HG03103 (cell line): Measurements from ENCODE around the gene EDC3.
A peak's percentile ranks its signal among the peaks of the same experiment; 100 is the strongest.
"Not testable (repeated sequence)": the region's sequence is repeated elsewhere in the genome, so short reads cannot be mapped to it uniquely, and the experiment has no call there.

Experiments used
- ATAC-seq: cut with Tn5 transposase; IDR thresholded peaks from one replicate; pipeline ENCODE4 v1.9.1; 2021; ENCODE audit warnings: low read depth; ENCODE audit not compliant: unreplicated experiment

The EDC3 gene

DNA sequence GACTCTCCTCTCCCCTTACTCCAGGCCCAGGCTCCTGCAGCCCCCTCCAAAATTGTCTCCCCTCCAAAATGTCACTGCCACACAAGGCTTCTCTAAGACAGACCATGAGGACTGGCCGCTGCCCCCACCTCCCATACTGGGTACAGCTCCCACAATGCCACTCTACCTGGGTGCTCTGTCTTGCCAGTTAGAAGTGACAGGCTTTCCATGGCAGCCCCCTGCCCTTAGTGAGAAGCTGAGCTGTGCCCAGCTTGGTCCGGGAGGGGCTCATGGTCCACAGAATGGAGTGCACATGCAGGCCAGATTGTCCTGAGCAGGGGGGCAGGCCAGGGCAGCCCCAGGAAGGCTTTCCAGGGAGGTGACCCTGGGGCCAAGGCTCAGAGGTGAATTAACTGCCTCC lies 83.1 kb downstream of the EDC3 start:
- no peak for ATAC-seq

DNA sequence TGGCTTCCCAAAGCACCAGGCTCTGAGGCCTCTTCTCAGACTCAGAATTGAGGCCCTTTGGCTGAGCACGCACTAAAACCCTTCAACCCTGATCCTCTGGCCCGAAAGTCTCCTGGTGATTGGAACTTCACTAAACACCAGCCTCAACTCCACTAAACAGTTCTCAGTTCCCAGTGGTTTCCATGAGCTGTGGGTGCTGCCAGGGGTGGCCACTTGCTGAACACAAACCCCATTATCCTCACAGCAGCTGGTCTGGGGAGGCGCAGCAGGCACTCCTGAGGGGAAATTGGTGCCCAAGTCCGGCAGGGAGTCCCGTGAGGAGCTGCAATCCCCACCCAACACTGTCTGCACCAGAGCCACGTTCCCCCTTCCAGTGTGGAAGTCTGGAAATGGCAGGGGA lies 84.0 kb downstream of the EDC3 start:
- no peak for ATAC-seq

DNA sequence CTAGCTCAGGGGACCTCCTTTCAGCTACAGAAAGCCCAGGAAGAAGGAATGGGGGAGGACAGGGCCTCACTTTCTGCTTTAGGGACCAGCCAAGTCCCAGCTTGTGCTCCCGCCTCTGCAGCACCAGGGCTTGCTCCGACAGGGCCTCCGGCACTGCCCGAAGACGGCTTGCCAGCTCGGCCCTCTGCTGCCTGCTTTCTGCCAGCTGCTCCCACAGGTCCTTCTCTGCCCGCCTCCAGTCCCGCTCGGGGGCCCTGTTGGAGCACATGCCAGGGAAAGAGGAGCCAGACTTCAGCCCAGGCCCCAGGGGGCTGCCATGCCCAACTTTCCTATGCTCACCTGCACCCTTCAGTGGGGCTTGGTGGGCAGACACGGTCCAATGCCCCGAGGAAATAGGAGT lies 84.5 kb downstream of the EDC3 start:
- ATAC-seq: no peak

DNA sequence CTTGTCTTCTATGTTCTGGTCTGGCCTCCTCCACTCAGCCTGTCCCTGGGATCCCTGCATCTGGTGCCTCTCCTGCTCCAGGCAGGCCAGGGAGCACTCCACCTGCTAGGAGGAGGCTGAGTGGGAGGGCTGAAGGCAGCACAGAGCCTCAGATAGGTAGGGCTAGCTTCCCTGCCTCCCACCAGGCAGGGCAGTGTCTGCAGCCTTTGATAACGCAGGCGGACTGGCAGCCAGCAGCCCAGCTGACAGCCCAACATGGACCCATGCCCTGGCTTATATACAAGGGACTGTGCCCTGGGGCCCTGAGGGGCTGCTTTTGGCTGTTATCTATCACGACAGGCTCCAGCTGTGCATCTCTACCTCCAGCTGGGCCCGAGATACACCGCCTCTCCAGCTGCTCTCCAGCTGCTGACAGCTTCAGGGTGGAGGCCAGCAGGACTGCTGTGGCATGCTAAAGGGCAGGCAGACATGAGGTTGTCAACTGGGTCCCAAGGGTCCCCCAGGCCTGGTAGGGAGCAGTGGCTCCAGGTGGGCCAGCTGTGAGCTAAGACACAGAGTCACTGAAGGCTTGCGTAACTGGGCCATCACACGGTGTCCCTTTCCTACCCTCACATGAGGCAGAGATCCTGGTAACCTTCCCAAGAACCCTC lies 85.4 kb downstream of the EDC3 start:
- no peak for ATAC-seq

DNA sequence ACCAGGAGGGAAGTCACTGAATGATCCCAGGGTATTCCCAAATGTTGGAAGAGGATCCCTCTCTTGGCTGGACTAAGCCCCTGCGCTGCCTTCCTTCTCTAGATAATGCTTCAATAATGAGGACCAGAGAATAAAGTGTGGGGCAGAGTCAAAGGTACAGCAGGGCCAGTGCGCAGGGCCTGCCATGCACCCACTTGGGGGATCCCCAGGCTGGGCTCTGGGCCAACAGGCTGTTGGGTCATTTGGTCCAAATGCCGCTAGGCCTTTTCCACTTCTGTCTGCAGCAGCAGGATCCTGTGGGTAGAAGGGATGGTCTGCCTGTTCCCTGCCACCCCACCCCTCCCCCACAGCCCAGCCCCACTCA lies 85.9 kb downstream of the EDC3 start:
- no peak for ATAC-seq

DNA sequence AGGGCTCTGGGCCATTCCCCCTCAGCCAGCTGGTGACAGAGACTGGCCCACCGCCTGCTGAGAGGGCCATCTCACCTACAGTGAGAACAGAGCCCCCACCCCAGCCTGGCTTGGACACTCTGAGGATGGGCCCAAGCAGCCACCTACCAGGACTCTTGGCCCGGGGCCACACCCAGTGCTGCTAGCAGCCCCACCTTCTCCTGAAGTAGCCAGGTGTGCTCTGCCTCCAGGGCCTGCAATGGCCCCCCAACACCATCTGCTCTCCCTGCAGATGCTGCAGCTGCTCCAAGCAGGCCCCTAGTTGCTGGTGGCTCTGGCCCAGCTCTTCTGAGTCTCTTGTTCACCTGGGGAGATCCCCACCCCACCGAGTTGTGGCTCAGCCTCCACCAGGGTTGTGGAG lies 87.0 kb downstream of the EDC3 start:
- no peak for ATAC-seq

DNA sequence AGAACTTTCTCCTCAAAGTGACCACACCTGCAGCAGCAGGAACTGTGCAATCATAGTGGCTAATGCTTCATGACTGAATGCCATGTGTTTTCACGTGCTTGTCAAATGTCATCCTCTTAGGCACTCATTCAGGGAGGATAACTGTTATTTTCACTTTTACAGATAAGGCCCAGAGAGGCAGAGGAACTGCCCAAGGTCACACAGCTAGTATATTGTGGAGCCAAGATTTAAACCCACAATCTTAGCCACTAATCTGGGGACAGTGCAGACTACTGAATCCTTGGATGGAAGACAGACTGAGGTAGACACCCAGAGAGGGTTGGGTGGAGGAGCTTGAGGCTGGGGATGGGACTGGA lies 90.1 kb downstream of the EDC3 start:
- ATAC-seq: no peak

DNA sequence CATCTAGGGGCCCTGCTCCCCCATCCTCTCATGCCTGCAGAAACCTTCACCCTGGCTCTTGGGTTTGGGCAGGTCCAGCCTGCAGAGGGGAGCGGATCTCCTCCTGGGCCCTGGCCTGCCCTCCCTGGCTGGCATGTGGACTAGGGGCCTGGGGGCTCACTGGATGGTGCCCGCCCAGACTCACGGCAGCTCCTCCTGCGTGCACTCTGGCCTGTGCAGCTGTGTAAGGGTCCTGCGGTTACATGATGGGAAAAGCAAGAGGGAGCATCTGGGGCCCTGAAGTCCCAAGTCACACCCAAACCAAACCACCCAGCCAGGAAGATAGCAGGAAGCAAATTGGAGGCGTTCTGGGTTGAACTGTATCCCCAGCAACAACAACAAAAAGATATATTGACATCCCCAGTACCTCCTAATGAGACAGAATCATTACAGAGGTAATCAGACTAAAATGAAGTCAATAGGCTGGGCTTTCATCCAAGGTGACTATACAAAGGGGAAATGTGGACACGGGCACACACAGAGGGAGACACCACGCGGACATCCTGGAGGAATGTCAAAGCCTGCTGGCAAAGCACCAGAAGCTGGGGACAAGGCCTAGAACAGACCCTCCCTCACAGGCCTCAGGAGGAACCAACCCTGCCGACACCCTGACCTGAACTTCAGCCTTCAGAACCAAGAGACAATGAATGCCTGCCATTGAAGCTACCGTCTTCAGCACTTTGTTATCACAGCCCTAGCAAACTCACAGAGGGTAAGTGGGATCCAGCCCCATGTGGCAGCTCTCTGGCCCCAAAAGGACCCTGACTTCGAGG lies 90.6 kb downstream of the EDC3 start:
- ATAC-seq: no peak

DNA sequence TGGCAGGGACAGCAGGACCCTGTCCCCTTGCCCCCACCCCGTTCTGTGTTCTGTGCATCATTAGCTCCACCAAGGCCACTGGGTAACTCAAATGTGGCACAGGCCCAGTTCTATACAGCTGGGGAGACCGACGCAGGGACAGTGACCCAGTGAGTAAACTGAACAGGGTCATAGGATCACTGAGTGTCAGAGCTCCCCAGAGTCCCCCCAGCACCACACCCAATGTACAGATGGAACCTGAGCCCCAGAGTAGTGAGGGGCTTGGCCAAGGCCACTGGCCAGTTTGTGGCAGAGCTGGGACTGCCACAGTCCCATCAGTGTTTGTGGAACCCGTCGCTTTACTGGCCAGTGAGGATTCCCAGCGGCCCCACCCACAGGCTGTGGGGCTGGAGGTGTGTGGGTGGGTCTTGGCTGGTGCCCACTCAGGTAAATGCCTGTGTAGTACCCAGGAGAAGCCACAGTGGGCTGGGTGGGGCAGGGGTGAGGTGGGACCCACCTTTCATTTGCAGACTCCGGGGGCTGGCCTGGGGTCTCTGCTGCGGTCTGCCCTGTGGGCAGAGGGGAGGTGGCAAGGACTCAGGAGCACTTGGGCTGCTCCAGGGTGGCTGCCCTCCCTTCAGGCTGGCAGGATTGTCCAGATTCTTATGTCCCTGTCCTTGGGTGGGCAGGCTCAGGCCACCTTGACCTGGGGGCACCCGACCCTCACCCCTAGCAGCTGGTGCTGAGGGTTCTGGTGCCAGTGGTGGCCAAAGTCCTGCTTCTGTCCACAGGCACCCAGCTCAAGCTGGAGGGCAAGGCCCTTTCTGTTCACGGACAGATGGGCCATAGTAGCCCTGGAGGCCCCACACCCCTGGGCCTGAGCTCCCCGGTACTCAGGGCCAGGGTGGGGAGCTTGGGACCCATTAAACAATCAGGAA lies 91.8 kb downstream of the EDC3 start:
- no peak for ATAC-seq

DNA sequence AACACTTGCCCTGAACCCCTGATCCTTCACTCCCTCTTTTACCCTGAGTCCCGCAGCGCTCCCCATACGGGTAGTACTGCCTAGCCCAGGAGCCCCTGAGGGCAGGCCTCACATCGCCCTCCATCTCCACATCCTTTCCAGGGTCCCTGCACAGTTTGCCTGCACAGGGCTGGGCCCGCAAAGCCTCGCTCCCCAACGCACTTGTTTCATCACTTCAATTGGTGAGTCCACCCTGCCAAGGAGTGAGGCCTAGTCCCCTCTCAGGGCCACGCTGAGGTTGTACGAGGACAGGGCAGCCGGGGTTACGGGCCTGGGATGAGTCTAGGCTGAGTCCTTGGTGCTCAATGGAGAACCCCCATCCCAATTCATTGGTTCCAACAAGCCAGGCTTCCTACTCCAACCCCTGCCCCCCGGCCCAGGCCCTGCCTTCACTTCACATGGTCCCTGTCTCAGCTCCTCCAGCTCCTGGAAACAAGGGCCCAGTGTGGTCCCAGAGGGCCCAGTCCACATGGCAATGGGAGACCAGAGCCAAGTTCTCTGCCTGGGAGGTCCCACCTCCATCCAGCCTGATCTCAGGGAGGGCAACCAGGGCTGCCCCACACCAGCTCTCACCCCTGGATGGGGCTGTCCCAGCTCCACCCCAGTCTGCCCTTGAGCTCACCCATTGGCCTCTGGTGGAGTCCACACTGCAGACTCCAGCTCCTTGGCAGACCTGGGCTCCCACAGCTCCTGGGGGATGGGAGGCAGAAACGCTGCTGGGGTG lies 92.6 kb downstream of the EDC3 start:
- no peak for ATAC-seq

DNA sequence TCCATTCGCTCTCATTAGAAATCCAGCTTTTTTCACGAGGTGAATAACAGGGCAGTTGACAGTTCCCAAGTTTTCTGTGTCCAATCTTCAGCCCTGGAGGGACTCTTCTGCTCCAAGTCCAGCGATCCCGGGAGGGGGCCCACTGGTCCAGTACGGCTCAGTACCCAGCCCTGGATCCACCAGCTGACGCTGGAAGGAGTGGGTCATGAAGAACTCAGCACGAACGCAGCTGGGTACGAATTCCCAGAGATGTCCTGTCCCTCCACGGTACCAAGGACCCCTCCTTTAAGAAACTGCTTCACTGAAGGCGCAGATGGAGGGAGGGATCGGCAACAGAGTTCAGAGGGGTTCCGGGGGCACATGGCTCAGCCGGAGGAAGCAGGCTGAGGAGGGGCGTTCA lies 96.7 kb downstream of the EDC3 start:
- no peak for ATAC-seq

DNA sequence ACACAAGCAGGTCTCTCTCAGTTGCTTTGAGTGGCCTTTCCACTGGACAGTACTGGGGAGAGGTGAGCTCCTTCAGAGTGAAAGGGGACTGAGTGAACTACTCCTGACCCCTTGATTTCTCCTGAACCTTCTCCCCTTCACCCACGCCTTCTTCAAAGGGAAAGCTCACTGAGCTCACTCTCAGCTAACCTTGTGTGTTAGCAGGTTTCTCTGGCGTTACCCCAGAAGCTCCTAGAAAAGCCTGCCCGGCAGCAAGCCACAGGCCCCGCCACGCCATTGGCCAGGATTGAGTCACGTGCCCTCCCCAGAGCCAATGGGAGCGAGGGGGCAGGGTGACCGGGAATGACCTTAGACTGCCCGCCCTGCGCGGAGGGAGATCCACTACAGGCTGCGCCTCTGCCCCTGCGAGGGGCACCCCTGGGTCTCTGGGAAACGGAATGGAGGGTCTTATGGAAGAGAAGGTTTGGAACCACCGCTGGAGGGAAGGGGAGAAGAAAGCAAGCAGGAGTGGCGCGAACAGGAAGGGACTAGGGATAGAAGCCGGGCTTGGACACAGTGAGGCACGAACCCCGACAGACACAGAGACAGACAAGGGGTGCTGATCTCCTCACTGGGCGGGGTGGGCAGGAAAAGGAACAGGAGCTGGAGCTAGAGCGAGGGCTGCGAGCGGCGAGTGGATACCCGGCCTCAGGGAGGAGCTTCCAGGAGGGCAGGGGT lies 97.5 kb downstream of the EDC3 start:
- ATAC-seq: peak; percentile 69

DNA sequence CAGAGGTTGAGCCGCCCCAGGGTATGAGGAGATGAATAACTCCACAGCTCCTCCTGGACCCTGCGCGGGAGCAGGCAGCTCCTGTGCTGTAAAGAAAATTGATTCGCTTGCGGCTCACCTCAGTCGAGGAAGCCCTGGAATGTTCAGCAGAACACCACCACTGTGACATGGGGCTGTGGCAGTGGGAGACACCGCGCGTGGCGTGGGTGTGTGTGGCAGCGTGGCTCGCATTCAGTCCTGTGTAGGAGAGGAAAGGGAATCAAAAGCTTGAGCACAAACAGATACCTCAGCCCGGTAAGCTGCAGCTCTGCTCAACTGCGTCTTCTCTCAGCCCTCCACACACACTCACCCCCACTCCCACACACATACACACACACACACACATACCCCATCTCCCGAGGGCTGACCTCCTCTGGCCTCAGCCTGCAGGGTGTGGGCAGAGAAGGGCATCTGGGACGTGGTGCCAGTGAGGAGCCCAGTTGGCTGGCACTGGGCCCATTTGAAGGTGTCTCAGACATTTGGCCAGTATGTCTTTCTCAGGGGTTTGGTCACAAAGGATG lies 98.6 kb downstream of the EDC3 start:
- ATAC-seq: not testable (repeated sequence)

DNA sequence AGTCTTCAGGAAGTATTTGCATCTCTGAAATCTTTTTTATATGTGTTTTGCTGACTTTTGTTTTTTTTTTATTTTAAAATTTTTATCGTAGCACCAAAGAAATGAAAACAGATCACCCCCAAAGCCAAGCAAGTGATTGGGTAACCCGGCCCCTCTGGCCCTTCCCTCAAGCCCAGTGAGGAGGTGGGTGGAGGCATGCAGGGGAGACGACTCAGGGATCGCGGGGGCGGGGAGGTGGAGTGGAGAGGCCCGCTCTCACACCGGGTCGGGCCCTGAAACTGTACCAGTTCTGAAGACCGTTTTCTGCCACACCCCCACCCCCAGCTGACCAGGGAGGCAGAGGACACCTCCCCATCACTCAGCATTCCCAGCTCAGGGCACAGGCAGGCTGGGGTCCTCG lies 99.1 kb downstream of the EDC3 start:
- not testable (repeated sequence) for ATAC-seq

DNA sequence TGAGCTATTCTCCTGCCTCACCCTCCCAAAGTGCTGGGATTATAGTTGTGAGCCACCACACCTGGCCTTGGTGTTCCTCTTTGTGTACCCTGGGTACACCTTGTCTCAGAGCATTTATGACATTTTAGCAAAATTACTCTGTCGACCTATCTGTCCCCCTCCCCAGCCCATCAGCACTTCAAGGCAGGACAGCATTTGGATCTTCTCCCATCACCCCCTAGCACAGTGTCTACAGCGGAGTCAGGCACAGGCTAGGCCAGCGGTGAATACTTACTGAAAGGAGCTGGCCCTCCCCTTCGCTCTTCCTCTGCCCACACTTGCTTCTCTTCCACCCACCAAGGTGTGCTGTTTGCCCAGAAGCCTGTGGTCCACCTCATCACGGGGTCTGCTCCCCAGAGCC lies 100.6 kb downstream of the EDC3 start:
- no peak for ATAC-seq

DNA sequence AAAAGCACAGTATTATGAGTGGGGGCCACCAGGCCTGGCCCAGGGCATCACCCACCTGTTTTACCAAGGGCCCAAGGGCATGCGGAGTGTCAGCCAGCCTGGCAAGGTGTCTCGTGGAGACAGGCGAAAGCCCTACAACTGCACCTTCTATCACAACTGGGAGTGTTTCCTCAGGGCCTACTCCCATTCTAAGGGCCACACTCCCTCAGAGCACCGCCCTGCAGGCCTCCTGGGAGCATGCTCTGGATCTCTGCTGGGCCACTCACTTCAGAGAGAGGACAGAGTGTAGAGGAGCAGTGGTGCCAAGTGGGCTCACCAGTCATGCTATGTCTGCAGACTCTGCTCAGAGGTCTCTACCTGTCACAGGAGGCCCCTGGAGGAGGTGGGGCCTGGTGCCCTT lies 101.4 kb downstream of the EDC3 start:
- ATAC-seq: no peak

DNA sequence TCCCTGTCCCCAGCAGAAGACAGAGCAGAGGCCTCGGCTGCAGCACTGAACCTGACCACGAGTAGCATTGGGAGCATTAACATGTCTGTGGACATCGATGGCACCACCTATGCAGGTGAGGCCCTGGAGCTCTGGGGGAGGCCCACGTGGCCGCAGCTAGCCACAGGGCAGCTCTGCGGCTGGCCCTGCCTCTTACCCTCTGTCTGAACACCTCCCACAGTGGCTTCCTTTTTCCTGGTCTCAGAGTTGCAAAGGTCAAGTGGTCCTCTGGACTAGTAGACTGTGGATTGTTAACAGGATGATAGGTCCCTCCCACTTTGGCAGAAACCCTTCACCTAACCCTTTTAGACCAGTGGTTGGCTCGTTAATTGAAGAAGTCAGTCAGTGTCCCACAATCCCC lies 102.7 kb downstream of the EDC3 start:
- ATAC-seq: no peak

DNA sequence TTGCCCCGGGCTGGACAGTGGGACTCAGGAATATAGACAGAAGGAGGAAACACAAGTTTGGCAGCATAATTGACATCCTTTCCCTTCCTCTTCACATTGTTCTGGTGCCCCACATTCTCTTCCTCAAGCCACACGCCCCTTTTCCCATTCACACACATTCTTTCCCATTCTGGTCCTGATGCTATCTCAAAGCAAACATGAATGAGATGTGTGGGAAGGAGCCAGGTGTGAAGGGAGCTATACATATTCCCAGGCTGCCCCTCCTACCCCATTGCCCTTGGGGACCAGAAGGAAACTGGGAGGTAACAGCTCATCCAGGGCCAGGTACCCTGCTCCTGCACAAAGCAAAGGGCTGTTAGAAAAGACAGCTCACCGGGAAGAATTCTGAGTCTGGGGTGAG lies 103.6 kb downstream of the EDC3 start:
- no peak for ATAC-seq

DNA sequence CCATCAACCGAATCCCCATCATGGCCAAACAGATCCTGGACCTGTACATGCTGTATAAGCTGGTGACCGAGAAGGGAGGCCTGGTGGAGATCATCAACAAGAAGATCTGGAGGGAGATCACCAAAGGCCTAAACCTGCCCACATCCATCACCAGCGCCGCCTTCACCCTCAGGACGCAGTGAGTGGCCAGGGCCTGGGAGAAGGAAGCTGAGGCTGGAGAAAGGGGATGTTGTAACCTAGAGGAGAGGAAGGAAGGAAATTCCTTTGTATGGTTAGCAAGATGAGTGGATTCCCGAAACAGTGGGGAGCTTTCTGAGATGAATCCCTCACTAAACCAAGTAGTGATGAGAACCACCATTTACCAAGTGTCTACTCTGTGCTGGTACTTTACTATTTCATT lies 106.0 kb downstream of the EDC3 start:
- no peak for ATAC-seq

DNA sequence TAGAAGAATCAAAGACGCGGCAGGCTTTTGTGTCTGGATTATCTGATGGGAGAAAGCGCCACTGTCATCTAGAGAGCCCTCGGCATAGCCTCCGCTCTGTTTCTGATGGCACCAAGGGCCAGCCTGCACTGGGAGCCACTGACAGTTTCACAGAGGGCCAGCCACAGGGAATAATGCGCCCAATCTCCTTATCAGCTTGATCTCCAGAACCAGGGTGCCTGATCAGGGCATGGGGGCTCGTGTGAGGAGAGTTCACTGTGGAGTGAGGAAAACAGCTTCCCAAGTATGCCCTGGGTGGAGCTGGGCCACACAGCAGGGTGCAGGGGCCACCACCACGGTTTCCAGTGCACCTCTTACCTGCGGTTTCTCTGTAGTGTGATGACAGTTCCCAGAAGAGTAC lies 110.0 kb downstream of the EDC3 start:
- no peak for ATAC-seq
